GM12801 (cell line): ENCODE data around the gene MRTFA.

Experiments used
- TF ChIP-seq, protein P1 (sequence below): IDR thresholded peaks from one replicate; pipeline ENCODE4 v1.5.1; 2011; ENCODE audit warnings: control low read depth; ENCODE audit not compliant: insufficient read length; ENCODE audit errors: extremely low read depth

Gene MRTFA

DNA sequence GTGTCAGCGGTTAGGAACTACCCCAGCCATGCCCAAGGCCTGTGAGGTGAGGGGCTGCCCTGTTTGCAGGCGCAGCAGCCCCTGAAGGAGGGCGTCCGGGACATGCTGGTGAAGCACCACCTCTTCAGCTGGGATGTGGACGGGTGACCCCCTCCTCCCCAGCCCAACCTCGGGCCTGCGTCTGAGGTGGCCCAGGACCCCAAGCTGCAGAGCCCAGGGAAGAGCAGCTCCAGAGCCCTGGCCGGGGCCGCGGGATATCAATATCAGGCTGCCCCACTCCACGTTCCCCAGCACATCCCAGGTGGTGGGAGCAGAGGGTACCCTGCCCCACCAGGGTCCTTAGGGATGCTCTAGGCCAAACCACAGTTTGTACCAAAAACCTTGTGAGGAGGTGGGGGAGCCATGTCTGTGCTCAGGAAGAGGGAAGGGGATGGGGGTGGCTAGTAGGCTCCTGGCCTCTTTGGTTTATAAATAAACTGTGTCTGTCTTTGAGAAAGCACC lies 226.9 kb downstream of the MRTFA start:
- TF ChIP-seq, protein P1, sequence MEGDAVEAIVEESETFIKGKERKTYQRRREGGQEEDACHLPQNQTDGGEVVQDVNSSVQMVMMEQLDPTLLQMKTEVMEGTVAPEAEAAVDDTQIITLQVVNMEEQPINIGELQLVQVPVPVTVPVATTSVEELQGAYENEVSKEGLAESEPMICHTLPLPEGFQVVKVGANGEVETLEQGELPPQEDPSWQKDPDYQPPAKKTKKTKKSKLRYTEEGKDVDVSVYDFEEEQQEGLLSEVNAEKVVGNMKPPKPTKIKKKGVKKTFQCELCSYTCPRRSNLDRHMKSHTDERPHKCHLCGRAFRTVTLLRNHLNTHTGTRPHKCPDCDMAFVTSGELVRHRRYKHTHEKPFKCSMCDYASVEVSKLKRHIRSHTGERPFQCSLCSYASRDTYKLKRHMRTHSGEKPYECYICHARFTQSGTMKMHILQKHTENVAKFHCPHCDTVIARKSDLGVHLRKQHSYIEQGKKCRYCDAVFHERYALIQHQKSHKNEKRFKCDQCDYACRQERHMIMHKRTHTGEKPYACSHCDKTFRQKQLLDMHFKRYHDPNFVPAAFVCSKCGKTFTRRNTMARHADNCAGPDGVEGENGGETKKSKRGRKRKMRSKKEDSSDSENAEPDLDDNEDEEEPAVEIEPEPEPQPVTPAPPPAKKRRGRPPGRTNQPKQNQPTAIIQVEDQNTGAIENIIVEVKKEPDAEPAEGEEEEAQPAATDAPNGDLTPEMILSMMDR, result no peak

DNA sequence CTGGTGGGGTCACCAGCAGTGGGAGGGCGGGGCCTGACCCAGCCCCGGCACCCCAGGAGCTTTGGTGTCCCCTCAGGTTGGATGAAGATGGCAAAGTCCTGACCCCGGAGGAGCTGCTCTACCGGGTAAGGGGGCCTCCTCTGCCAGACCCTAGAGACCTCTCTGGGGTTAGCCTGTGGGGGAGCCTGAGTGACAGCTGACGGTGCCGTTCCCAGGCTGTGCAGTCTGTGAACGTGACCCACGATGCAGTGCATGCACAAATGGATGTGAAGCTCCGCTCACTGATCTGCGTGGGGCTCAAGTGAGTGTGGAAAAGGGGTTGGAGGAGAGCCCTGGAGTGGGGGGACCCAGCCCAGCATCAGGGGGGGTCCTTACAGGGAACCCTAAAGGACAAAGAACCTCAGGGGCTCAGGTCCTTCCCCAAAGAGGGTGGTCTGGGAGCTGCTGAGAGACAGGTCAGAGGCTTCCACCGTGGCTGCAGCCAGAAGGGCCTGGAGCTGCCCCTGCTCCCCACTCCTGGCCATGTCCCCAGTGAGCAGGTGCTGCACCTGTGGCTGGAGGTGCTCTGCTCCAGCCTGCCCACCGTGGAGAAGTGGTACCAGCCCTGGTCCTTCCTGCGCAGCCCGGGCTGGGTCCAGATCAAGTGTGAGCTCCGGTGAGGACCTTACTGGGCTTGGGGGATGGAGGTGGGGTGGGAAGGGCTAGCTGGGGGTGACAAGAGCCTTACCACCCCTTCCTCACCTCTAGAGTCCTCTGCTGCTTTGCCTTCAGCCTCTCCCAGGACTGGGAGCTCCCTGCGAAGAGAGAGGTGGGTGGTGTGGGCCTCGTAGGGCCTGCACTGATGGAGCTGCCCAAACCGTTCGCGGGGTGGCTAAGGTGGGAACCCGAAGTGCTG lies 227.6 kb downstream of the MRTFA start:
- TF ChIP-seq, protein P1, result no peak

DNA sequence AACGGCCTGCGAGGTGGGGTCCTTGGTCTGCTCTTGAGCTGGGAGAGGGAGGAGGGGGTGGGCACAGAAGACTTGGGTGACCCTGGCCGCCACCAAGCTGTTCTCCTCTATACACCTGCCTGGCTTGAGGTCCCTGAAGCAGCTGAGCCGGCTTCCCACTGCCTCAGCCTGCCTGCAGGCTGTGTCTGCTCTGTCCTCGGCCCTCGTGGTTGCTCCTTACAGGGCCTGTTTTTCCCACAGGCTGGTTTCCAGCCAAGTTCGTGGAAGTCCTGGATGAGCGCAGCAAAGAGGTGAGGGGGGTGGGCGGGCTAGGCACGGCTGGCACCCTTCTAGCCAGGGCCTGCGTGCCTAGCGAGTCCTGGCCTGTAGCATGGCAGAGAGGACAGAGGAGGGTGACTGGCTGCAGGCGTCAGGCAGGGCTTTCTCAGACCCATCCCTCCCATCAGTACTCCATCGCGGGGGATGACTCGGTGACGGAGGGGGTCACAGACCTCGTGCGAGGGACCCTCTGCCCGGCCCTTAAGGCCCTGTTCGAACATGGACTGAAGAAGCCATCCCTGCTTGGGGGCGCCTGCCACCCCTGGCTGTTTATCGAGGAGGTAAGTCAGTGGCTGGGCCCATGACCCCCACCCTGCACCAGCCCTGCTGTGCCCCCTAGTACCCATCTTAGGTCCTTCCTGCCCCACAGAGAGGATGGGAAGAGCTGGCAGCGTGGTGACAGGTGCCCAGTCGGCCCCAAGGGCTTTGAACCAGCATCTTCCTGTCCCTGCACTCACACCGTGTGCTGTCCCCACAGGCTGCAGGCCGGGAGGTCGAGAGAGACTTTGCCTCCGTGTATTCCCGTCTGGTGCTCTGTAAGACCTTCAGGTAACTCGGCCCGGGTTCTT lies 228.4 kb downstream of the MRTFA start:
- TF ChIP-seq, protein P1, result no peak

DNA sequence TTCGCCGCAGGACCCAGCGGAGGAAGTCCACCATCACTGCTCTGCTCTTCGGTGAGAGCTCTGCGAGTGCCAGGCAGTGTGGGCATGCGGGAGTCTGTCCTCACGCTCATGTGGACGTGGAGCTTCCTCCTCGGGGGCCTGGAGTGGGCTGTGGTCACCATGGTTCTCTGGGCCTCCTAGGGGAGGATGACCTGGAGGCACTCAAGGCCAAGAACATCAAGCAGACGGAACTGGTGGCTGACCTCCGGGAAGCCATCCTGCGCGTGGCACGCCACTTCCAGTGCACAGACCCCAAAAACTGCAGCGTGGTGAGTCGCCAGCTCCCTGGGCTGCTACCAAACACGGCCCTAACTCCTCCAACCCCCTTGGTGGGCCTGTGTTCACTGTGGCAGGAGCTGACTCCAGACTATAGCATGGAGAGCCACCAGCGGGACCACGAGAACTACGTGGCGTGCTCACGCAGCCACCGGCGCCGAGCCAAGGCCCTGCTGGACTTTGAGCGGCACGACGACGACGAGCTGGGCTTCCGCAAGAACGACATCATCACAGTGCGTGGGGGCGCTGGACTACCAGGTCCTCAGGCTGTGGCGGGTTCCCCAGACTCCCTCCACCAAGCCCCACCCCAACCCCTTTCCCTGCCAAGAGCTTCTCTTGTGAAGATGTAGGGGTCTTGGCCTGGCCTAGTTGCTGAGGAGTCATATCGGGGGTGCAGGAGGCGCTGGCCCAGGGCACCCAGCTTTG lies 229.3 kb downstream of the MRTFA start:
- TF ChIP-seq, protein P1, result no peak

DNA sequence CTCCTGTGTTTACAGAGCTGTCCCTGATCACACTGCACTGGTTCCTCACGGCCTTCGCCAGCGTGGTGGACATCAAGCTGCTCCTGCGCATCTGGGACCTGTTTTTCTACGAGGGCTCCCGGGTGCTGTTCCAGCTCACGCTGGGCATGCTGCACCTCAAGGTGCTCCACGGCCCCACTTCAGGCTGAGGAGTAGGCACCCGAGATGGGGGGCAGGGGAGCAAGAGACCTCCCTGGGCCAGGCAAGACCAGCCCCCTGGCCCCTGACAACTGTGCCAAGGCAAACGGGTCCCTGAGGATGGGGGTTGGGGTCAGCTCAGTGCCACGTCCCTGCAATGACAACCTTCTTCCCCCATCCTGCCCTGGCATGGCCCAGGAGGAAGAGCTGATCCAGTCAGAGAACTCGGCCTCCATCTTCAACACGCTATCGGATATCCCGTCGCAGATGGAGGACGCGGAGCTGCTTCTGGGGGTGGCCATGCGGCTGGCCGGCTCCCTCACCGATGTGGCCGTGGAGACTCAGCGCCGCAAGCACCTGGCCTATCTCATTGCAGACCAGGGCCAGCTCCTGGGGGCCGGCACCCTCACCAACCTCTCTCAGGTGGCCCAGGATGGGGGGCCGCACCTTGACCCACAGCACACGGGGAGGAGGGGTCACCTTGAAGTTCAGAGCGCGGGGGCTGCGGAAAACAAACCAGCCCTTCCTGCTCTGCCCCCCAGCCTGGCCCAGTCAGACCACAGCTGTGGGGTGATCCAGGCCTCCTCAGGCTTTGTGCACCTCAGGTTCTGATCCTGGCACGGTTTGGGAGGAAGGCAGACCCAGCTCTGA lies 230.2 kb downstream of the MRTFA start:
- TF ChIP-seq, protein P1, result no peak

DNA sequence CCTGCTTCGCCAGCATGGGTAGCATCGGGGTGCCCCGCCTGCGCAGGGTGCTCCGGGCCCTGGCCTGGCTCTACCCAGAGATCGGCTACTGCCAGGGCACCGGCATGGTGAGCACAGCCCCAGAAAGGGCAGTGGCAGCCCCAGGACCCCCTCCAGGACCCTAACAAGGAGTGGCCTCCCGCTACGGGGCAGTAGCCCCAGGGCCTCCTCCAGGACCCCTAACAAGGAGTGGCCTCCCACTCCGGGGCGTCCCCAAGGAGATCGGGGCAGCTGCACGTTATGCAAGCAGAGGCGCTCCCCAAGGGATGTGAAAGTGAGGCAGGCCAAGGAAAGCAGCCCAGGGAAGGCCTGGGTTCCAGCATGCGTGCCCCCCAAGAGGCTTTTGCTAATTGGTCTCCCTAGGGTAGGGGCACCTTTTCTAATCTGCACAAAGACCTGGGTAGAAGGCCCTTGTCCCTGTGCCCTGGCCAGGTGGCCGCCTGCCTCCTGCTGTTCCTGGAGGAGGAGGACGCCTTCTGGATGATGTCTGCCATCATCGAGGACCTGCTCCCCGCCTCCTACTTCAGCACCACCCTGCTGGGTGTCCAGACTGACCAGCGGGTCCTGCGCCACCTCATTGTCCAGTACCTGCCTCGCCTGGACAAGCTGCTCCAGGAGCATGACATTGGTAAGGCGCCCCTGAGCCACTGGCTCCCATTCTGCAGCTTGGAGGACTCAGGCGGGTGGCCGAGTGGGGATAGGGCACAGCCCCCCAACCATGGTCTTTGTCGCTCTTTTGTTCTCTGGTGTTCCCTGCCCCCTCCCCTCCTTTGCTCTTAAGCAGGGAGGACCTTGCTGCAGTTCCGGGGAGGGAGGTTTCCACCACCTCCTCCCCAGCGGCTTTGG lies 231.1 kb downstream of the MRTFA start:
- TF ChIP-seq, protein P1, result no peak
